Measurements from ENCODE around the gene CDC42EP2.

CDC42EP2 gene

GRCh38 chr11:65298131-65298535 lies 16.5 kb upstream of the CDC42EP2 start:
- no peak for DNase-seq (ENCODE audit: low read depth in 2 of 2)

DNA sequence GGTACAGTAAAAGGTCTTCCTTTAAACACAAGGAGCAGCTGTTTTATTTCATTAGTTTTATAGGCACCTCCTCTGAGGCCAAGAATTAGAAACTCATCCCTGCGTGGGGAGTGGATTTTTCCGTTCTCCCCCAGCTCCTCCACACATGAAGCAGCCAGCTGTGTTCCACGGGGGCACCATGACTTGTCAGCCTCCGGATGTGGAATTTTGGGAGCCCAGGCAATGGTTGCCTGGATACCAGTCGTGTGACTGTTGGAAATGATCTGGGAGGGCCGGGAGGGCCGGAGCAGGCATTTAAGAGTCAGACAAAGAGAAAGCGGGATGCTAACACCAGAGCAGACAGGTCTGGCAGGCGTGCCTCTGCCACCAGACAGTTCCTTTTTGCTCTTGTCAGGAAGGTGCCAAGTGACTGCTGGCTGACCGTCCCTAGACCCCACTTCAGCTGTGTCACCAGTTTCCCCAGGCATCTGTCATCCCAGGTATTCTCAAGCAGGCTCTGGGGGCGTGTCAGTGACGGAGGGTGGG lies 15.9 kb upstream of the CDC42EP2 start:
- DNase-seq (ENCODE audit: low read depth in 2 of 2): no peak

- no peak for DNase-seq (ENCODE audit: low read depth in 2 of 2)
Measured at GRCh38 chr11:65300621-65301275, 13.9 kb upstream of the CDC42EP2 start.

- DNase-seq (ENCODE audit: low read depth in 2 of 2): no peak
Measured at GRCh38 chr11:65301491-65302329, 13.0 kb upstream of the CDC42EP2 start.

DNA sequence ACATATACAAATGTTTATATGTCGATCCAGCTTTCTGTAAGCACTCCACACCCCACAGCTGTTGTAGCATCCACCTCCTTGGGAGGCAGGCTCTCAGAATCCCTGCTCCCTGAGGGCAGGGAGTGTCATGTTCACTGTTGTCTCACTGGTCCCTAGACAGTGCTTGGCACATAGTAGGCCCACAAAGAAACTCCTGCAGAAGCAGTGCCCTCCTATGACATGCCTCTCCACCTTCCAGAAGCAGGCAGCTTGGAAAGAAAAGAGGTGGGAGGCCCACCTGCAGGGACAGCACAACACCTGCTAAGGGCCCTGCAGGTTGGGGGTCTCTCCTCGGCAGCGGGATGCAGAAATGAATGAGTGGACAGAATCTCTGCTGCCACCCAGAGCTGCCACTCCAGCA lies 11.1 kb upstream of the CDC42EP2 start:
- no peak for DNase-seq (ENCODE audit: low read depth in 2 of 2)

DNA sequence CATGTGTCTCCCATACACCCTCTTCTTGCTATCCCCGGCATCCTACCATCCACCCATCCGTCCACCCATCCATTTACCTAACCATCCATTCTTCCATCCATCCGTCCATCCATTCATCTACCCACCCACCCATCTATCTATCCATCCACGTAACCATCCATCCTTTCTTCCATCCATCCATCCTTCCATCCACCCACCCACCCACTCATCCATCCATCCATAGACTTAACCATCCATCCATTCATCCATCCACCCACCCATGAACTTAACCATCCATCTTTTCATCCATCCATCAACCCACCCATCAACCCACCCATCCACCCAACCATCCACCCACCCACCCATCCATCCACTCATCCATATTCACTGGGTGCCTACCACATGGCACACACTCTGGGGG lies 10.6 kb upstream of the CDC42EP2 start:
- DNase-seq (ENCODE audit: low read depth in 2 of 2): no peak

DNA sequence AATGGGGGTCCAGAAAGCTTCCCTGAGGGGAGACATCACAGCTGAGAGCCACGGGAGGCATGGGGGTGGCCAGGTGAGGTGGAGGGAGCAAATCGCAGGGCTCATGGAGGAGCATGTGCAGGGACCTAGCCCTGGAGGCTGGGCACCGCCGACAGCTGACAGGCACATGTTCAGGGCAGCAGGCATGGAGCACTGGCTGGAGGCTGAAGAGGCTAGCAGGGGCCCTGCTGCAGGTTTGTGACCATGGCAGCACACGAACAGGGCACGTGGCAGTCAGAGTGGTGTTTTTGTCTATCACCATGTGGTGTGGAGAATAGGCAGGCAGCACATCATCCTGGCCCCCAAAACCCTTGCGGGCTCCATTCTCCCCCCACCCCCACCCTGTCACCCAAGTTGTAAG lies 10.1 kb upstream of the CDC42EP2 start:
- DNase-seq (ENCODE audit: low read depth in 2 of 2): no peak

DNA sequence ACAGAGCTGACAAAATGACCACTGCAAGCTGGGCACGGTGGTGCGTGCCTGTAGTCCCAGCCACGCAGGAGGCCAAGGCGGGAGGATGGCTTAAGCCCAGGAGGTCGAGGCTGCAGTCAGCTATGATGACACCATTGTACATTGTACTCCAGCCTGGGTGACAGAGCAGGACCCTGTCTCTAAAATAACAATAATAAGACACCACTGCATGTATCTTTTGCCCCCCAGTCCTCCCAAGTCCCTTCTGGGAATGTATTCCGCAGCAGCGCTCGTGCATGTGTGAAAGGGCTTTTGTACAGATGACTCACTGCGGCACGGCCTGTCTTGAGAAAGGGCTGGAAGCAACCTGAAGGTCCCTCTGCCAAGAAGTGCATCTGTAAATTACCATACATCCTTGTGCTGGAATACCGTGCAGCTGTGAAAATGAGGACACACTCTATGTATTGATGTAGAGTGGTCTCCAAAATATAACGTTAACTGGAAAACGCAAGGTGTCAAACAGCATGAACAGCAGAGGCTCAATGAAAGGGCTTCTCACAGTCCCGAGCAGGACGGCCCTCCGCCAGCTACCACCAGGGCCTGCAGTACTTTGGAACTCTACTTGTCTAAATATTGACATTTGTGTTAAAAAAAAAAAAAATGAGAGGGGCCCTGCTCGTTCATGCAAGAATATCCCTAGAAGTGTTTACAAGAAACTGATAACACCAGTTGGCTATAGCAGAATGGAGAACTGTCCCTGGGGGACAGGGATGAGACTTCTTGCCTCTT lies 9.0 kb upstream of the CDC42EP2 start:
- DNase-seq (ENCODE audit: low read depth in 2 of 2): no peak

GRCh38 chr11:65307298-65308229 lies 7.1 kb upstream of the CDC42EP2 start:
- DNase-seq (ENCODE audit: low read depth in 2 of 2): no peak

- no peak for DNase-seq (ENCODE audit: low read depth in 2 of 2)
Measured at GRCh38 chr11:65308281-65308891, 6.3 kb upstream of the CDC42EP2 start.

- DNase-seq (ENCODE audit: low read depth in 2 of 2): no peak
Measured at GRCh38 chr11:65309006-65309405, 5.7 kb upstream of the CDC42EP2 start.

DNA sequence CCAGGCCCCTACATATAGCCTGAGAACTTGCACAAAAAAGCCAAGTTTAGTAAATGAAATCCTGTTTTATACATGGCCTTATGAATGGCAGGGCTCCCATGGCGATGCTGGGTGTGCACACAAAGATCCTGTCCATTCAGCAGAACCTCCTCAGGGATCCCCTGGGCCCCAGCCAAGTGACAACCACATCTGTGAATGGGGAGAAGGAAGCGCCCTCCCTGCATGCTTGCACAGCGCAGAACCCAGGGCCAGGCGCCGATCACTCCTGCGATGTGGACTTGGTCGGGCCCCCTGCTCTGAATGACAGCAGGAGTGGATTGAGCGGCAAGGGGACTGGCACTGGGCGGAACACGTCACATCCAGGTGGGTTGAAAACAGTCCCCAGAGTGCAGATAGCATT lies 4.5 kb upstream of the CDC42EP2 start:
- DNase-seq (ENCODE audit: low read depth in 2 of 2): no peak

- no peak for DNase-seq (ENCODE audit: low read depth in 2 of 2)
Measured at GRCh38 chr11:65310736-65311135, 3.9 kb upstream of the CDC42EP2 start.

DNA sequence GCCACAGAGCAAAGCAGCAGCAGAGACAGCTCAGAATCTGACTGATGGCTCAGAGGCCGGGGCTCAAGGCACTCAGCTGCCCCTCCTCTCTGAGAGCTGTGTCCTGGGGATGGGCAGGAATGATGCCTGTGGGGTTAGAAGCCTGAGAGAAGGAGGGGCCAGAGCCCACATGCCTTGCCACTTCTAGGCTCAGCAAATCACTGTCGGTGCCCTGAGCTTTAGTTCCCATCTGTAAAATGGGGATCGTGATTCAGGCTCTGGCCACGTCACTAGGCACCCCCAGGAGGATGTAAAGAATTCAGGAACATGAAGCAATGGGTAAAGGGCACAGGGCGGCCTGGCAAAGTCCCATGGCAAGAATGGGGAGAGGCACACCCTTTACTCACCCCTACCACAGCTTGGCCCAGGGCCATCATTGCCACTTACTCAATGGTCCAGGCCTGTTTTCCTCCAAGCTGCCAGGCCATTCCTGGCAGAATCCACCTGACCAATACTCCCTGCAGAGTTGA lies 3.4 kb upstream of the CDC42EP2 start:
- no peak for DNase-seq (ENCODE audit: low read depth in 2 of 2)

DNA sequence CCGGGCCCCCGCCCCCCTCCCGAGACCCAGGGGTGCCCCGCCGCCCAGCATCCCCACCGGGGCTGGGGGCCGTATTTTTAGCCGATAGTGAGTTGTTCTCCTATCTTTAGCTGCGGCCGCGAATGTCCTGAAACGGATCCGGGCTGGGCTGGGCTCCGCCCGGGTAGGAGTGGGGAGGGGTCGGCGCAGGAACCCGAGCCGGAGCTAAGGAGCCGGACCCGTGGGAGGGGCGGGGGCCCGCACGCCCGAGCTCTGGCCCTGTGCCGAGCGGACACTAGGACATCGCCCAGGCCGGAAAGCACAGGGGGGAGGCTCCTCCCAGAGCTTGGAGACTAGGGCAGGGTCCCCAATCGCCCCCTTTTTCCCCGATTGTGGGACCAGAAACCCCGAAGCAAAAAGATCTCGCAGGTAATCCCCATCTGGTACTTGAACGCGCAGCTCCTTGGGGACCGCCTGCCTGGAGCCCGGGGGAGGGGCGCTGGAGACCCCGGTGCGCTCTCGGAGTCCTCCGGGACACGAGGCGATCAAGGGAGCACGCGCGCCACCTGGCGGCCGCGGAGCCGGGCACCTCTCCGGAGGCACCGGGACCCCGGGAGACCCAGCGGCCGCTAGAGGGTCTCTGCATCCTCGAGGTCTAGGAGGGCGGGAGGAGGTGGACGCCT lies 669 bp downstream of the CDC42EP2 start:
- no peak for DNase-seq (ENCODE audit: low read depth in 2 of 2)

DNA sequence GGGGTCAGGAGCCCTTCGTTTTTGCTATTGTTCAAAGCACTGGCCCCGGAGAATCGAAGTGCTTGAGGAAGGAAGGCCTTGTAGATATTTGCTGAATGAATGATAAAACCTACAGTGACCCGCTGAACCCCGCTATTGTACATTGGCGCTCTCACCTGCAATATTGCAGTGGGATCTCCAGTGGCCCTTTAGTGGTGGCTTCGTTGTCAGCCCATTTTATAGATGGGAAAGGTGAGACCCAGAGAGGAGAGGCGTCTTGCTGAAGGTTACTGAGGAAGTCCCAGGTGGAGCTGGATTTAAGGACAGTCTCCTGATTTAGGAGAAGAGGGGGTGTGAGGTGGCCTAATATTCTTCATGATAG lies 1.2 kb downstream of the CDC42EP2 start:
- no peak for DNase-seq (ENCODE audit: low read depth in 2 of 2)

DNA sequence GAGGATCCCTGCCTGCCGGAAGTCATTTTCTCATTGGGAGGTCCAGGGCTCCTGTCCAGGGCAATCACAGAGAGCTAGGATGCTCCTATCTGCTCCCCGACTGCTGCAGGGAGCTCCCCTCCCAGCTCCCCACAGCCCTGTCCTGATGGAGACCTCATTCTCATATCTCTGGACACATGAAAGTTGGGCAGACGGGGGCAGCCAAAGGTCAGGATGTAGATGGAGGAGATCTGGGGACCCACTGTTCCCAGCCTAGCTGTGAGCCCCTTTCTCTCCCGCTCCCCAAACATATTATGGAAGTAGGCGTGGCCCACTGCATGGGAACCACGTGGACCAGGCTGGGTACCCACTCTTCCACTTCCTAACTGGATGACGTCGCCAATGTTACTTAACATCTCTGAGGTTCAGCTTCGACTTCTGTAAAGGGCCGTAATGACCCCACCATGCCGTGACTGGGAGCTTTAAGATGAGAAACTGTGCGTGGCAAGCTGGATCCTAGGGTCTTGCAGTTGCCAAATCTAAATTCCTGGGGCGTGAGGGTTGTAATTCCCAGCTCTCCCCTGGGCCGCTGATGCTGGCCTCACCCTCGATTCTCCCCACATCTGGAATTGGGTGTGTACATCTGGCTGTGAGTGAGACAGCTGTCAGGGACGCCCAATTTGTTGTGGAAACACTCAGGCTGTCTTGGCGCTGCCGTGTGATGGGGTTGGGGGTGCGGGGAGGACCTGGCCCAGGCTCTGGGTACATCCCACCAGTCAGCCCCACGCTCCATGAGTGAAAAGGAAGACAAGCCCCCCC lies 1.8 kb downstream of the CDC42EP2 start:
- DNase-seq (ENCODE audit: low read depth in 2 of 2): peak; percentile 90

DNA sequence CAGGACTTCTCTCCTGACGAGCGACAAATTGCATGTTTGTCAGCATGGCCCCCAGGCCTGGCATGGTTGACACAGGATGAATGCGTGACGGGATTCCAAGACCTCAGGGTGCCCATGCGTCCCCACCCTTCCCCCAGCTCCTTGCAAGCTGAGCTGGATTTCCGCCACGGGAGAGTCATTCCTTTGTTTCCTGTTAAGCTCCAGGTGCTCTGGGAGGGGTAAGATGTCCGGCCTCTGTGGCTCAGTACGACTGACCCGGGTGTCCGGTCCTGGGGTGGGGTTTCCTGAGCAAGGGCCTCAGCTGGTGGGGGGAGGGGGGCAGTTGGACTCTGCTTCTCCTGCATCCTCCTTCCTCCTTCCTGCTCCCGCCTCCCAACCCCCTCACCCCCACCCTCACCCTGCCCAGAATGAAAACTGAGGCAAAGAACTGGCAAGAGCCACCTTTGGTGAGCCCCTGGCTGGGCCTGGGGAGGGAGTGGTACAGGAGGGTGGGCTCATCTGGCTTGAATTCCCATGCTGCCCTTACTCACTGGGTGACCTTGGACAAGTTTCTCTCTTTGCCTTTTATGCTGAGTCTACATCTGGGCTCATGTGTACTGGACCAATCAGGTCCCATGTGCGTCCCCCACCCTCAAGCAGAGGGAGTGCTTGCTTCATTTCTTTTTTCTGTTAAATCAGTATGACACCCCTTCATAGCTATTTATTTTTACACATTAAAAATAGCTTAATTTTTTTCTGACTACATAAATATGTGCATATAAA lies 2.5 kb downstream of the CDC42EP2 start:
- DNase-seq (ENCODE audit: low read depth in 2 of 2): no peak
